22Rv1 (cell line): ENCODE results near the gene RALGPS2.

Experiments
- CTCF ChIP-seq: fragments of 450-650 bp; IDR thresholded peaks from 2 replicates; pipeline ENCODE4 v1.5.1; 2017; ENCODE audit warnings: mild to moderate bottlenecking
- ZFX ChIP-seq: fragments of 450-650 bp; IDR thresholded peaks from 2 replicates; pipeline ENCODE4 v1.6.1; 2017; ENCODE audit warnings: antibody characterized with exemption, borderline replicate concordance

DNA sequence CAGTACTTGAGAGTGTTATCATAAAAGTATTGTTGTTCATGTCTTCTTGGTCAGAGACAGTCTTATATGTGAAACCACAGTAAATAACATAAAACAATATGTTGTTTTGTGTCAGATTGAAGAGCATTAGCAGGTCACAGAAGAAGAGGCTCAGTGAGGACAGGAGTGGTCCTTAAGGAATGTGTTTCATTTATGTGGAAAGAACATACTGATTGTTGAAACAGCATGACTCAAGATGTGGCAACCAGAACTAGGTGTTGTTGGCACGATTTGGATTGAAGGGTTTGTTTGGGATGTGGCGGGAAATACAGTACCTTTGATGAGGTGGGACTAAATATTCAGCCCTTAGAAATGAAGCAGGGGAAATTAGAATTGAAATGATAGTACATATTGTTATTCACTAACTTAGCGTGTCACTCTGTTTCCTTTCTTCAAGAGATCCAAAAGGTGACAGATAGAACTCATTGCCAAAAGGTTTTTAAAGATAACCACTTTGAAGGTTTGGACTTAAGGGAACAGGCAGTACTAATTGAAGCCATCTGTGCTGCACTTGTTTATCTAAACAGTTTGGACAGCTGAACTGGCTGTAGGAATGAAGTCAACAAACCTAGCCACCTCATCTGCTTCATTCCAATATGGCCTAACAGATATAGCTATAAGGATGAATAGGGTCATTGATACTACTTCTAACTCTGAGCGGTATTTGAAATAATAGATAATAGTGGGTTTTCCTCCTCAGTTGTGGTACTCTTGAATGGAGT is 14.4 kb downstream of the RALGPS2 start:
- no peak for TF ChIP-seq CTCF
- no peak for TF ChIP-seq ZFX
